ENCODE results near the gene P2RX3.
A peak's percentile ranks its signal among the peaks of the same experiment; 100 is the strongest.

The P2RX3 gene

DNA sequence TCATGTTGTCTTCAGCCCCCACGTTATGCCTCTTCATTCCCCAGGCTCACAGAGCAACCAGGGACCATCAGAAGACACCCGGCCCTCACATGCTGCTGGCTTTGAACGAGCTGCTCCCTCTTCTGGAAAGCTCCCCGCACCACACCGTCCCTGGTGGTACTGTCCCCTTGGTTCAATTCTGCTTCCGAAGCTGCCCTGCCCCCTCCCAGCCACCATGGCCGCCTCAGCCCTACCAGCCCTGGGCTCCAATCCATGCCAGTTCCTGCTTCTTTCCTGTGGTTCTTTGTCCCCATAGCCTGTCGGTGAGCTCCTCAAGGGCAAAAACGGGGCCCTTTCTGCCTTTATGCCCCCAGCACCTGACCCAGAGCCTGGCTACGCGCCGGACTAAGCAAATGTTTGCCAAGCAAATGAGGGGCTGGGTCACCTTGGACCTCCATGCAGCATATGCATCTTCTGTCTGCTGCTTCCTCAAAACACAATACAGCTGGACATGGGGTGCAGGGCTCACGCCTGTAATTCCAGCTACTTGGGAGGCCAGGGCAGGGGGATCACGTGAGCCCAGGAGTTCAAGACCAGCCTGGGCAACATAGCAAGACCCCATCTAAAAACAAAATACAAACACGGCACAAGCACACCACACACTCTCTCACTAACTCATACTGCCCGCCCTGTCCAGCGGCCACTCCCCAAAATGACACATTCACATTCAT is 34.7 kb upstream of the P2RX3 start:
- H3K27ac ChIP-seq (ENCODE audit: low read length): no peak overlapping the region
- H3K27me3 ChIP-seq (ENCODE audit: low read depth, low read length): no peaks in the 10 kb centered on the region
- peaks cover 44 to 54% of the 10 kb centered on the region in 2 donors for H3K36me3 ChIP-seq (ENCODE audit: control insufficient read depth in 1 of 2, insufficient read depth in 2 of 2, low read length in 2 of 2)
- H3K4me3 ChIP-seq (ENCODE audit: low read depth in 1 of 2, low read length in 2 of 2): no peak overlapping the region
- peaks cover 0 to 14% of the 10 kb centered on the region in 2 donors for H3K9me3 ChIP-seq (ENCODE audit: control insufficient read depth in 1 of 2, low read length in 2 of 2)
- peaks cover 3 to 7% of the 10 kb centered on the region in 2 donors for H3K4me1 ChIP-seq (ENCODE audit: control insufficient read depth in 1 of 2, insufficient read depth in 2 of 2, low read length in 2 of 2)

- Histone ChIP-seq H3K4me3 (ENCODE audit: low read depth in 1 of 2, low read length in 2 of 2) (no peak overlapping the region), H3K27ac (ENCODE audit: low read length) (no peak overlapping the region), H3K27me3 (ENCODE audit: low read depth, low read length) (no peaks in the 10 kb centered on the region), H3K36me3 (ENCODE audit: control insufficient read depth in 1 of 2, insufficient read depth in 2 of 2, low read length in 2 of 2) (peaks cover 40 to 48% of the 10 kb centered on the region in 2 donors), H3K4me1 (ENCODE audit: control insufficient read depth in 1 of 2, insufficient read depth in 2 of 2, low read length in 2 of 2) (peaks cover 3 to 7% of the 10 kb centered on the region in 2 donors), H3K9me3 (ENCODE audit: control insufficient read depth in 1 of 2, low read length in 2 of 2) (peaks cover 0 to 12% of the 10 kb centered on the region in 2 donors)
These were observed 34.1 kb upstream of the P2RX3 start for GRCh38 chr11:57303990-57304579.

- Histone ChIP-seq H3K4me1 (ENCODE audit: control insufficient read depth in 1 of 2, insufficient read depth in 2 of 2, low read length in 2 of 2) (peaks cover 3 to 20% of the 10 kb centered on the region in 2 donors), H3K27ac (ENCODE audit: low read length) (no peak overlapping the region), H3K36me3 (ENCODE audit: control insufficient read depth in 1 of 2, insufficient read depth in 2 of 2, low read length in 2 of 2) (peaks cover 31 to 38% of the 10 kb centered on the region in 2 donors), H3K9me3 (ENCODE audit: control insufficient read depth in 1 of 2, low read length in 2 of 2) (no peaks in the 10 kb centered on the region), H3K4me3 (ENCODE audit: low read depth in 1 of 2, low read length in 2 of 2) (no peak overlapping the region), H3K27me3 (ENCODE audit: low read depth, low read length) (no peaks in the 10 kb centered on the region)
These were observed 32.6 kb upstream of the P2RX3 start for GRCh38 chr11:57305523-57305922.

- Histone ChIP-seq H3K4me3 (ENCODE audit: low read depth in 1 of 2, low read length in 2 of 2) (no peak overlapping the region), H3K27ac (ENCODE audit: low read length) (no peak overlapping the region), H3K27me3 (ENCODE audit: low read depth, low read length) (no peaks in the 10 kb centered on the region), H3K9me3 (ENCODE audit: control insufficient read depth in 1 of 2, low read length in 2 of 2) (no peaks in the 10 kb centered on the region), H3K4me1 (ENCODE audit: control insufficient read depth in 1 of 2, insufficient read depth in 2 of 2, low read length in 2 of 2) (peaks cover 3 to 28% of the 10 kb centered on the region in 2 donors), H3K36me3 (ENCODE audit: control insufficient read depth in 1 of 2, insufficient read depth in 2 of 2, low read length in 2 of 2) (peaks cover 23 to 33% of the 10 kb centered on the region in 2 donors)
These were observed 31.8 kb upstream of the P2RX3 start for GRCh38 chr11:57306161-57306876.

- Histone ChIP-seq H3K4me3 (ENCODE audit: low read depth in 1 of 2, low read length in 2 of 2) (no peak overlapping the region), H3K27me3 (ENCODE audit: low read depth, low read length) (no peaks in the 10 kb centered on the region), H3K36me3 (ENCODE audit: control insufficient read depth in 1 of 2, insufficient read depth in 2 of 2, low read length in 2 of 2) (peaks cover 15 to 26% of the 10 kb centered on the region in 2 donors), H3K4me1 (ENCODE audit: control insufficient read depth in 1 of 2, insufficient read depth in 2 of 2, low read length in 2 of 2) (peaks cover 8 to 35% of the 10 kb centered on the region in 2 donors), H3K27ac (ENCODE audit: low read length) (no peak overlapping the region), H3K9me3 (ENCODE audit: control insufficient read depth in 1 of 2, low read length in 2 of 2) (no peaks in the 10 kb centered on the region)
These were observed 31.1 kb upstream of the P2RX3 start for GRCh38 chr11:57306940-57307565.

- peaks cover 15 to 42% of the 10 kb centered on the region in 2 donors for H3K4me1 ChIP-seq (ENCODE audit: control insufficient read depth in 1 of 2, insufficient read depth in 2 of 2, low read length in 2 of 2)
- H3K36me3 ChIP-seq (ENCODE audit: control insufficient read depth in 1 of 2, insufficient read depth in 2 of 2, low read length in 2 of 2): peaks cover 17 to 21% of the 10 kb centered on the region in 2 donors
- H3K9me3 ChIP-seq (ENCODE audit: control insufficient read depth in 1 of 2, low read length in 2 of 2): no peaks in the 10 kb centered on the region
- H3K4me3 ChIP-seq (ENCODE audit: low read depth in 1 of 2, low read length in 2 of 2): no peak overlapping the region
- no peaks in the 10 kb centered on the region for H3K27me3 ChIP-seq (ENCODE audit: low read depth, low read length)
- no peak overlapping the region for H3K27ac ChIP-seq (ENCODE audit: low read length)
These were observed 30.4 kb upstream of the P2RX3 start for GRCh38 chr11:57307666-57308270.

DNA sequence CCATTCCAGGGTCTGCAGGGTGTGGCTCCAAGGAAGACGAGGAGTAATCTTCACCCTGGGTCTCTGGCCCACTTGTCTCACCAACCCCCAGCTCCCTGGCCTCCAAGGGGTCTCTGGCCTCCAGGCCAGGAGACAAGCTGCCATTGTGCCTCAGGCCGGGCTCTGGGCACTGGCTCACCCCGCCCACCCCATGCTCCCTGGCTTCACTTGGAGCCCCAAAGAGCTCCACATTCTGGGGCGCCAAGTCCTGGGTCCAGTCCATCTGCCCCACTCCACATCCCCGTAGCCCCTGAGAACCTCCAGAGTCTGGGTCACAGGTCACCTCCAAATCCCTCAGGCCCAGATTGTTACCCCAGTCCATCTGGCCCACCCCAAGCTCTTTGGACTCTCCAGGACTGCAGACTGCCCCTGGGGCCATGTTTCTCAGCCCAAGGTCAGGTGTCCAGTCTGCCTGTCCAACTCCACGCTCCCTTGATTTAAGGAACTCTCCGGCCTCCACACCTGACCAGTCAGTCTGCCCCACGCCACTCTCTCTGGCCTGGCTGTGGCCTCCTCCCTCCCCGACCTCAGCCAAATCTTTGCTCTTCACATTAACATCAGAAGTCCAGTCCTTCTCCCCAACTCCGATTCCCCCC is 29.6 kb upstream of the P2RX3 start:
- Histone ChIP-seq H3K27ac (ENCODE audit: low read length) (no peak overlapping the region), H3K4me1 (ENCODE audit: control insufficient read depth in 1 of 2, insufficient read depth in 2 of 2, low read length in 2 of 2) (peaks cover 16 to 50% of the 10 kb centered on the region in 2 donors), H3K4me3 (ENCODE audit: low read depth in 1 of 2, low read length in 2 of 2) (no peak overlapping the region), H3K36me3 (ENCODE audit: control insufficient read depth in 1 of 2, insufficient read depth in 2 of 2, low read length in 2 of 2) (peaks cover 19 to 24% of the 10 kb centered on the region in 2 donors), H3K27me3 (ENCODE audit: low read depth, low read length) (no peaks in the 10 kb centered on the region), H3K9me3 (ENCODE audit: control insufficient read depth in 1 of 2, low read length in 2 of 2) (no peaks in the 10 kb centered on the region)

DNA sequence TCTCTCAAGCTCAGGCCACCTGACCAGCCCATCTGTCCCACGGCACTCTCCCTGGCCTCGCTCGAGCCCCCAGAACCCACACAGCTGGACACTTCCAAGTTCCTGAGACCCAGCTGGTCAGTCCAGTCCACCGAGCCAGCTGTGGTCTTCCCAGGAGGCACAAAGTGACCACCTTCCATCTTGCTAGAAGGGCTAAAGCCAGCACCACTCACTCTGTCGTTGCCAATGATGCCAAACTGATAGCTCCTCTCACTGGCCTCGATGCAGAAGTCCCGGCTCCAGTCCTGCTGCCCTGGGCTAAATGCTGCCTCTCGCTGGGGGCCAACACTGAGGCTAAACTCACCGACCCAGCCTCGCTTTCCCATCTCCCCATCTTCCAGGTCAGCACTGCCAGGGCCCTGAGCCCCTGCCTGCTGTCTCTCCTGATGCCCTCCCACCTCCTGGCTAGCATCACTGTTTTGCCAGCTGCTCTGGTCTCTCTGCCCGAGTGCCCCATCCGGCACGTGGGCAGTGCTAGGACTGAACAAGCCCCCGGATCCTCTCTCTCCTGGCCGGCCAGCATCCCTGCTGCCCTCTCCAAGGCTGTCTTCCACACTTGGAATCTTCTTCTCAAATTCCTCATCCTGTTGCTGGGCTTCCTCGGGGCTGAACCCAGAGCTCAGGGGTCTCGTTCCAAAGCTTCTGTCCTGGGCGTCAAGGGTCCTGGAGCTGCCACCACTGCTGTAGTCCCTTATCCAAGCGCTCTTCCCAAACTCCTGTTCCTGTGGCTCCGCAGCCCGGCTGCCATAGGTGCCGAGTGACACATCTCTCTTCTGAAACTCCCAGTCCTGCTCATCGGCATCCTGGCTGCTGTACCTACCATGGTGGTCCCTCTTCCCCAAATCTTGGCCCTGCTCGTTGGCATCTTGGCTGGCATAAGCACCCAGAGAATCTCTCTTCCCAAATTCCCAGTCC is 28.8 kb upstream of the P2RX3 start:
- no peak overlapping the region for H3K4me3 ChIP-seq (ENCODE audit: low read depth in 1 of 2, low read length in 2 of 2)
- H3K4me1 ChIP-seq (ENCODE audit: control insufficient read depth in 1 of 2, insufficient read depth in 2 of 2, low read length in 2 of 2): peaks cover 13 to 51% of the 10 kb centered on the region in 2 donors
- no peak overlapping the region for H3K27ac ChIP-seq (ENCODE audit: low read length)
- no peaks in the 10 kb centered on the region for H3K9me3 ChIP-seq (ENCODE audit: control insufficient read depth in 1 of 2, low read length in 2 of 2)
- peaks cover 23 to 31% of the 10 kb centered on the region in 2 donors for H3K36me3 ChIP-seq (ENCODE audit: control insufficient read depth in 1 of 2, insufficient read depth in 2 of 2, low read length in 2 of 2)
- H3K27me3 ChIP-seq (ENCODE audit: low read depth, low read length): no peaks in the 10 kb centered on the region

DNA sequence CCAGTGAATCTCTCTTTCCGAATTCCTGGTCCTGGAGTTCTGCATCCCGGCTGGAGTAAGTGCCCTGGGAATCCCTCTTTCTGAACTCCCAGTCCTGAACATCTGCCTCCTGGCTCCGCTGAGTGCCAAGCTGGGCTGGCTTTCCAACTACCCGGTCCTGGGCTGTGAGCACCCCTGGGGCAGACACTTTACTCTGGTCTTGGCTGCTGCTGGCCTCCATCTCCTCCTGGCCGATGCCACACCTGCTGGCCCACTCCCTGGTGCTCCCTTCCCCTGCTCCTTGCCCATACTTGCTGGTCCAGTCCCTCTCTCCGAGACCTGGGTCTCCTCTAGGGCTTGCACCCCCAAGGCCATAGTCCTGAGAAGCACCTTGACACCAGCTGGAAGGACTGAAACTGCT is 28.1 kb upstream of the P2RX3 start:
- peaks cover 24 to 38% of the 10 kb centered on the region in 2 donors for H3K36me3 ChIP-seq (ENCODE audit: control insufficient read depth in 1 of 2, insufficient read depth in 2 of 2, low read length in 2 of 2)
- no peak overlapping the region for H3K4me3 ChIP-seq (ENCODE audit: low read depth in 1 of 2, low read length in 2 of 2)
- peaks cover 13 to 51% of the 10 kb centered on the region in 2 donors for H3K4me1 ChIP-seq (ENCODE audit: control insufficient read depth in 1 of 2, insufficient read depth in 2 of 2, low read length in 2 of 2)
- H3K27me3 ChIP-seq (ENCODE audit: low read depth, low read length): no peaks in the 10 kb centered on the region
- no peak overlapping the region for H3K27ac ChIP-seq (ENCODE audit: low read length)
- no peaks in the 10 kb centered on the region for H3K9me3 ChIP-seq (ENCODE audit: control insufficient read depth in 1 of 2, low read length in 2 of 2)

- Histone ChIP-seq H3K36me3 (ENCODE audit: control insufficient read depth in 1 of 2, insufficient read depth in 2 of 2, low read length in 2 of 2) (peaks cover 24 to 44% of the 10 kb centered on the region in 2 donors), H3K9me3 (ENCODE audit: control insufficient read depth in 1 of 2, low read length in 2 of 2) (no peaks in the 10 kb centered on the region), H3K4me1 (ENCODE audit: control insufficient read depth in 1 of 2, insufficient read depth in 2 of 2, low read length in 2 of 2) (peaks cover 13 to 46% of the 10 kb centered on the region in 2 donors), H3K27ac (ENCODE audit: low read length) (peak overlapping the region; percentile 54), H3K4me3 (ENCODE audit: low read depth in 1 of 2, low read length in 2 of 2) (peak overlapping the region; percentile 38 to 56), H3K27me3 (ENCODE audit: low read depth, low read length) (no peaks in the 10 kb centered on the region)
These were observed 27.5 kb upstream of the P2RX3 start for GRCh38 chr11:57310630-57311086.
